GM12801 (cell line): Measurements from ENCODE around the gene TKFC.

Source experiments
- TF ChIP-seq, protein P1 (sequence below): IDR thresholded peaks from one replicate; pipeline ENCODE4 v1.5.1; 2011; ENCODE audit warnings: control low read depth; ENCODE audit not compliant: insufficient read length; ENCODE audit errors: extremely low read depth

The TKFC gene

DNA sequence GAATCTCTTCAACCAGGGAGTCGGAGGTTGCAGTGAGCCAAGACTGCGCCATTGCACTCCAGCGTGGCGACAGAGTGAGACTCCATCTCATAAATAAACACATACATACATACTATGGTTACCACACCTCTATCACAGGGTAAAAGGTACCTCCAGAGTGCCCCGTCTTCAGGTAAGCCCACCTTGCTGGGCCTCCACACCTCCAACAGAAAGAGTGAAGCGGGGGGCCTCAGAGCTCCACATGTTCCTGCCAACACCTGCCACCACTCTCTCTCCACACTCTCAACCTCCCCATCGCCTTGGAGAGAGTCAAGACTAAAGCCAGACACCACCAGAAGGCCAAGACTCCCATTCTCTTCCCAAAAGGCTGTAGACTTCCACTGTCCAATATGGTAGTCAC, 27.6 kb upstream of the TKFC start:
- TF ChIP-seq, protein P1, sequence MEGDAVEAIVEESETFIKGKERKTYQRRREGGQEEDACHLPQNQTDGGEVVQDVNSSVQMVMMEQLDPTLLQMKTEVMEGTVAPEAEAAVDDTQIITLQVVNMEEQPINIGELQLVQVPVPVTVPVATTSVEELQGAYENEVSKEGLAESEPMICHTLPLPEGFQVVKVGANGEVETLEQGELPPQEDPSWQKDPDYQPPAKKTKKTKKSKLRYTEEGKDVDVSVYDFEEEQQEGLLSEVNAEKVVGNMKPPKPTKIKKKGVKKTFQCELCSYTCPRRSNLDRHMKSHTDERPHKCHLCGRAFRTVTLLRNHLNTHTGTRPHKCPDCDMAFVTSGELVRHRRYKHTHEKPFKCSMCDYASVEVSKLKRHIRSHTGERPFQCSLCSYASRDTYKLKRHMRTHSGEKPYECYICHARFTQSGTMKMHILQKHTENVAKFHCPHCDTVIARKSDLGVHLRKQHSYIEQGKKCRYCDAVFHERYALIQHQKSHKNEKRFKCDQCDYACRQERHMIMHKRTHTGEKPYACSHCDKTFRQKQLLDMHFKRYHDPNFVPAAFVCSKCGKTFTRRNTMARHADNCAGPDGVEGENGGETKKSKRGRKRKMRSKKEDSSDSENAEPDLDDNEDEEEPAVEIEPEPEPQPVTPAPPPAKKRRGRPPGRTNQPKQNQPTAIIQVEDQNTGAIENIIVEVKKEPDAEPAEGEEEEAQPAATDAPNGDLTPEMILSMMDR, result no peak

DNA sequence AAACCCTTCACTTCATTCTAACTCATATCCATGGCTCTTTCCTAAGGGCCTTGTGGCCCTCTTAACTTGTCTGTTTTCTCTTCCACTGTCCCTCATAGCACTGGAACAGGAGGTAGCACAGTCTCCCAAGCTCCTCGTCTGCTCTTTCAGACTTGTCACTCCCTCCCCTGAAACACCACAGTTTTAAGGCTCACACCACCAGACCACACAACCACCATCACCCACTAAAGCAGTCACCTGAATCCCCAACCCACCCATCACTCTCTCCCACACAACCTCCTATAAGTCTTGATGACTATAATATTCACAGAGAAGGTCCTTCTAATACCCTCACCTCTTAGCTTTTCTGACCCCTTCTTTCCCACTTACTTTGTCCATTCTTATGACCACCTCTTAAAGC, 26.8 kb upstream of the TKFC start:
- TF ChIP-seq, protein P1, result no peak

DNA sequence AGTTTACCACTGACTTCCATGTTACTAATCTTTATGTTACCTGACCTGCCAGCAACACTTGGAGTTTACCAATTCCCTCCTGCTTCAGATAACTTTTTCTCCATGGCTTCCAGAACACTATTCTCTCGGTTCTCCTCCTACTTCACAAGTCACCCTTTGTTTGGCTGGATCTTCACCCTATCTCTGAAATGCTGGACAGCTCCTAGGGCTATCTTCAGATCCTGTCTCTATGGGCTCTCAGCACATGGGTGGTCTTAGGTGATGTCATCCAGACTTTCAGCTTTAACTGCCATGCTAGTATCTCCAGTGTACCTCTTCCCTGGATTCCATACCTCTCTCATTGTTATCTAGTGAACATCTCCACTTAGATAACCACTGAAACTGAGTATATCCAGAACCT, 25.7 kb upstream of the TKFC start:
- TF ChIP-seq, protein P1, result no peak

DNA sequence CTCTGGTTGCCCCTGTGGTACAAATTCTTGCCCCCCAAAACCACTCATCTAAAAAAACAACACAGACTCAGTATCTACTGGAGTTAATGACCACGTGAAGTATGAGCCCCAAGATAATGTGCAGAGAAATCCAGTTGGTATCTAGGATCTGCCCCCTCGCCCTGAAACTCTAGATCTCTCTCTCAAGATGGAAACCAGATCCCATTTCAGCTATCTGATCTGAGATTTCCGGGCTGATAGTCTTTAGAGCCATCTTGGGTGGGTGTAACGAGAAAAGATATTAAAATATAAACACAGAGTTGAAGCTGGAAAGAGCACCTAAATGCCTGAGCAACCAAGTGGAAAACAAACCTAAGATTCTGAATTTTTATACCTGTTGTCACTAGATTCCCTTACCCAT, 23.9 kb upstream of the TKFC start:
- TF ChIP-seq, protein P1, result no peak

DNA sequence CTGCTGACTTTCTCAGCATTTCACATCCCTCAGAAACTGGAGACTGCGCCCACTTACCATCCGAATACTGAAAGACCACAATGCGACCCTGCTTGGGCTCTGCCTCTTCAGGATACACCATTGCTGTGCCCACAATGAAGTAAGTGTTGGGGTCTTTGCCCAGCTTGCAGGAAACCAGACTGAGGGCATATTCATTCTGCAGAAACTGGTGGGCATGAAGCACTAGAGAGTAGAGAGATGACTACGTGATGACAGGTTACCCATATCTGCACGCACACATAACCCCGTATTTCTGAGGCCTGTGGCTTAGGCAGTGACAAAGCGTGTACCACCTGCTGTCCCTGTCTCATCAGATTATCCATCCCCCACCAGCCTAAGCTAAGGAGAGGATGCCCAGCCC, 23.3 kb upstream of the TKFC start:
- TF ChIP-seq, protein P1, result no peak

DNA sequence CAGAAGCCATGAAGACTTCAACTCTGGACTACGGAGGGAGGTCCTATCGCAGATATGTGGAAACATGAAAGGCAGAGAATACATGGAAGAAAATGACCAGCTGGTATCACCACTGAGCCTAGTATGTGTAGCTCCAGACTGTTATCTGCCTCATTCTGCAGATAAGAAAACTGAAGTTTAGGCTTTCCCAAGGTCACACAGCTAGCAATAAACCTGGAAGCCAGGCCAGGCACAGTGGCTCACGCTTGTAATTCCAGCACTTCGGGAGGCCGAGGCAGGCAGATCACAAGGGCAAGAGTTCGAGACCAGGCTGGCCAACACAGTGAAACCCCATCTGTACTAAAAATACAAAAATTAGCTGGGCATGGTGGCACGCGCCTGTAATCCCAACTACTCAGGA, 22.3 kb upstream of the TKFC start:
- TF ChIP-seq, protein P1, result no peak

DNA sequence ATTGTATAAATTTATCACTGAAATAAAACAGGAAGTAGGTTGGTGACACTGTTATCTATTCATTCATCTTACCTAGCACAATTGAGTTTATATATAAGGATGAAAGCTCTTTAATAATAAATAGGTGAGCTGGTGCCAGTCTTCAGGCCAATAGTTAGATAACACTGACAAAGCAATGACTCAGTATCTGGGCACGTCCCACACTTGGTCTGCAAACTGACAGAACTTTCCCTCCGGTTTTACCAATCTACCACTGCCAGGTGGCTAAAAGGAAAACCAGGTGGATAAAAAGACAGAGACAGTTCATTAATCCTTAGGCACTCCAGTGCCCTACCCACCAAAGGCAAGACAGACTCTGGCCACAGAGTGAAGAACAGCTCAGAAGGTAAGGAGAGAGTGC, 17.8 kb upstream of the TKFC start:
- TF ChIP-seq, protein P1, result no peak
